HG02943 (cell line): ENCODE results near the gene KRT16.
"Not testable (repeated sequence)": the region's sequence is repeated elsewhere in the genome, so short reads cannot be mapped to it uniquely, and the experiment has no call there.

Source experiments
- ATAC-seq: cut with Tn5 transposase; IDR thresholded peaks from one replicate; pipeline ENCODE4 v1.9.1; 2021; ENCODE audit warnings: mild to moderate bottlenecking, low read depth, moderate library complexity; ENCODE audit not compliant: unreplicated experiment

The KRT16 gene

DNA sequence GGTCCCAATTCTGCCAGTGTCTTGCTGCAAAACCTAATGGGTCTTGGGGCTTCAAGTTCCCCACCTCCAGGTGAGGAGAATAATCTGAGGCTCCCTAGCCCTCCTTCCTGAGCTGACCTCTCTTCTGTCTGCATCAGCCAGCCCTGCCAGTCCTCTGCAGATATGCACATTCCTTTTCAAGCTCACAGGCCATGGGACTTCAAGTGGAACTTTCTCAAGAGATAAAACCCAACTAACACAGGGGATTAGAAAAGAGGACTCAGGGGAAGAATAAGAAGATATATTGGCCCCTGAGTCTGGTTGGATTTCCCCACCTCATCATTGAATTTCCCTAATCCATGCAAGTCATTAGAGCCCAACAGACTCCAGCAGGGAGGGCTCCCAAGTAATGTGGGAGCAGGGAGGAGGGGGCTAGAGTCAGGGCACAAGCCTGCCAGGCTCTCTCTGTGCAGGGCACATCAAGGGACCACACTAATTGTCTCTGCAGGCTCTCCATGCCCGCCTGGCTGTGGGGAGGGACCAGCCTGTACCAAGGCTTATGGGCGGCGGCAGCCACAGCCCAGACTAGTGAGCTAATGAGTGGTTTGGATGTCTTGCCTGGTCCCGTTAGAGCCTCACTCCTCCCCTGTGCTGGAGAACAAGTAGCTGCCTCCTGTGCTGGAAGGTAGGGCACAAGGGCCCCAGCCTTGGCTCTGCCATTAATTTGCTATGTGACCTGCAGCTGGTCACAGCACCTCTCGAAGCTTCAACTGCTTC, 27.1 kb downstream of the KRT16 start:
- ATAC-seq, result no peak

DNA sequence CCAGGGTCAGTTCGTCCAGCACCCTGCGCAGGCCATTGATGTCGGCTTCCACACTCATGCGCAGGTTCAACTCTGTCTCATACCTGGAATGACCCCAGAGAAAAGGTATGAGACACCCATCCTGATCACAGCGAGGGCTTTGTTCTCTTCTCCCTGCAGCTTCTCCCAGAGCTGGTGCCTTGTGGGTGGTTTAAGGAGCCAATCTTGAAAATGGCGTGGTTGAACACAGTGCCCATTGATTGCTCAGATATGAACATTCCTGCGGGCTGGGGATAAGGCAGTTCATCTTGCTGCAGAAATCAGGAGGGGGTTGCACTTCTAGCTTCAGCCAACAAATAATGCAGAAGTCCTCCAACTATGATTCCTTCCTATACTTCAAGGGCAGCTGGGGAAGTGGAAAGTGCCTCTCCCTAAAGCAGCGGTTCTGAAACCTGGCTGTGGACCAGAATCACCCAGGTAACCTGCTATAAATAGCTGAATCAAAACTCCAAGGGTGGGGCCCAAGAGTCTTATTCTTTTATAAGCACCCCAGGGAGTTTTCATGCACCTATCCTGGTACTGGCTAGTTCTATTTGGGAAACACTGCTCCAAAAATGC, 28.1 kb downstream of the KRT16 start:
- not testable (repeated sequence) for ATAC-seq

DNA sequence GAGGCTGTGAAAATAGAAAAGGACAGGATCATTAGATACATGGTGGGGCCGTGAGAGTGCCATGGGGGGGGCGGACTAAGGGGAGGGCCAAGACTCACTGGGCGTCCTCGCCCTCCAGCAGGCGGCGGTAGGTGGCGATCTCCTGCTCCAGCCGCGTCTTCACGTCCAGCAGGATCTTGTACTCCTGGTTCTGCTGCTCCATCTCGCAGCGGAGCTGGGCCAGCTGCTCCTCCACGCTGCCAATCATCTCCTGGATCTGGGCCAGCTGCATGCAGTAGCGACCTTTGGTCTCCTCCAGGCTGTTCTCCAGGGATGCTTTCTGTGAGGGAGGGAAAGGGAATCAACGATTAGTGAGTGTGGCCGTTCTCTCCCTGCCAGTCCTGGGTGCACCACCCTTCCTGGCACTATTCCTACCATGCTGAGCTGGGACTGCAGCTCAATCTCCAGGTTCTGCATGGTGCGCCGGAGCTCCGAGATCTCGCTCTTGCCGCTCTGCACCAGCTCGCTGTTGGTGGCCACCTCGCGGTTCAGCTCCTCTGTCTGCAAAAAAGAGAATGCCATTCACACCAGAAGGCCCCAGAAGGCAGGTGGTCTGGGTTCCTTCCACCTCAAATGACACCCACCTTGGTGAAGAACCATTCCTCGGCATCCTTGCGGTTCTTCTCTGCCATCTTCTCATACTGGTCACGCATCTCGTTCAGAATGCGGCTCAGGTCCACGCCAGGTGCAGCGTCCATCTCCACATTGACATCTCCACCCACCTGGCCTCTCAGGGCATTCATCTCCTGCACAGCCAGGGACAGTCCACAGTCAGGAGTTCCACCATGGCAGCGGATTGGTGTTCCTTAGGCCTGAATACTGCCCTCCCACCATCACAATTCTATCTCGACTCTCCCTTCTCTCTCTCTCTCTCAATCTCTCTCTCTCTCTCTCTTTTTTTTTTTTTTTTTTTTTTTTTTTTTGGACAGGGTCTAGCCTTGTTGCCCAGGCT, 29.1 kb downstream of the KRT16 start:
- no peak for ATAC-seq

DNA sequence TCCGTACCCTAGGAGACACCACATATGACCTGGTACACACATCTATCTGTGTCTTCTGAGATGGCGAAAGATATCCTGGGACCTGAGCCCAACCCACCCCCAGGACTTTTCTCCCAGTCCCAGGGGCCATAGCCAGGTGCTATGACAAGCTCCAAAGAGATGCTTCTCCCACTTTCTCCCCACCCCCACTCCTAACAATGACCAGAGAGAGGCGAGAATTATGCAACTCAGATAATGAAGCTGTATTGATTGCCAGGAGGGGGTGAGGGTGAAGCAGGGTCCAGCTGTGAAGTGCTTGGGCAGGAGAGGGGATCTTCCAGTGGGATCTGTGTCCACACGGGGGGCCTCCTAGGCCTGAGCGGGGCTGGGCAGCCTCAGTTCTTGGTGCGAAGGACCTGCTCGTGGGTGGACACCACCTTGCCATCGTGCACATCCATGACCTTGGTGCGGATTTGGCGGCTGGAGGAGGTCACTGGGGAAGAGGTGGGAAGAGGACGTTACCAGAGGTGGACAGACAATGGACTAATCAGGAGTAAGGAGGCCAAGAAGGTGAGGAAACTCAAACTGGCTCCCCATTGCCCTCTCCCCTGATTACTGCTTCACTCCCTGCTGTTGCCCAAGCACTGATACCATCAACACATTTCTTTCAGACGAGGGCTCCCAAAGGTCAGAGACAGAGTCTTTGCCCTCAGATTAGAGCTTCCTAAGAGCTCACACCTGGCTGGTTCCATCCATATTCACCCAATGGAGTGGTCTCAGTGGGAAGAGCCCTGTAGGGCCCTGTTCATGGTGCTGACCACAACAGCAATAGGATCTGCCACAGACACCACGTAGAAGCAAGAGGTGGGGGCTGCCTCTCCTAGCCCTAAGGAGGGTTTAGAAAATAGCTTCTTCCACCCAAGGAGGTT, 30.3 kb downstream of the KRT16 start:
- not testable (repeated sequence) for ATAC-seq

DNA sequence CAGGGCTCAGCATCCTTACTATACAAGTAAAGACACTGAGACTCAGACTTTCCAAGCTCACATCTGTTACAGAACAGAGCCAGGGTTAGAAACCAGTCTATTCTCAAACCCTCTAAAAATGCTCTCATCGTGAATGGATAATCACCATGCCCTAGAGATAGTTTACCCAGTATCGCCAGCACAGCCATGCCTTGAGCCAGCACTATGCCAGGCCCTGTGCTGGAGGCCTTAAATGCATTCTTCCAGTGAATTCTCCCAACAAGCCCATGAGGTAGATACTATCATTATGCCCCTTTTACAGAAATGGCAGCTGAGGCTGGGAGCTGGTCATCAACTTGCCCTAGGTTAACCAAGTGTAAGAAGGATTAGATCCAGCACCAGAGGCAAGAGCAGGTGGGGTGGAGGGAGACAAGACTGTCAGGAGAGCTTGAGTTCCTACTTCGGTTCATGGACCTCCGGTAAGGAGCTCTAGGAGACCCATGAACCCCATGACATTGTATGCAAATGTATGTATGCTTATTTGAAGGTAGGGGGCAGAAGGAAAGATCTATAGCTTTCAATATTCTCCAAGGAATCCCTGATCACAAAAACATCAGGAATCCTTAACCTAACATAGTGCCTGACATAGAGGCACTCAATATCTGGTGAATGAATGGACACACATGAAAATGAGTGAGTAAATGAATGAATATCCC, 31.1 kb downstream of the KRT16 start:
- no peak for ATAC-seq

DNA sequence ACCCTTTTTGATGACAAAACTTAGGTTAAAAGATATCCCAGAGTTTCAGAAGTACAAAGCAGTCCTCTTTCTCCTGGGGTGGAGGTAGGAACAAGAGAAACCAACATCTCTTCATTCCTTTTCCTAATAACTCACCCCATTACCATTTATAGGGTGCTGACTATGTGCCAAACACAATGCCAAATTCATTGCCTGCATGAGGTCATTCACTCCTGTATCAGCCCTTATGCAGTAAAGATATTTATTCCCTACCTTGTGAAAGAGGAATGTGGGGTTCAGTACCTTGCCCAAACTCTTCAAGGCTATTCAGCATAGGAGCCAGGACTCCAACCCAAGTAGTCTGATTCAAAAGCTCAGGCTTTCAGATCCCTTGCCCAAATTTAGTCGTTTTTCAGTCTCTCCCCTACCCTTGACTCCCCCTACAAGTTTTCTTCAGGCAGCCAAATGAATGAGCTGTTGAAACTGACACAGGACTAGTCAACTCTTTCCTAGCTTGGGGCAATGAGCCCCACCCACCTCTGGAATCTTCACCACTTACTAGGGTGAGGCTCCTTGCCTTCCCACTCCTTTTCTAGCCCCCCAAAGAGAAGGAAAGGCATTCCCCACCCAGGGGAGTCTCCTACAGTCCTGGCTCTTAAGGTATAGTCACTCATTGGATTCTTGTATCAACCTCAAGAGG, 31.7 kb downstream of the KRT16 start:
- ATAC-seq, result no peak

DNA sequence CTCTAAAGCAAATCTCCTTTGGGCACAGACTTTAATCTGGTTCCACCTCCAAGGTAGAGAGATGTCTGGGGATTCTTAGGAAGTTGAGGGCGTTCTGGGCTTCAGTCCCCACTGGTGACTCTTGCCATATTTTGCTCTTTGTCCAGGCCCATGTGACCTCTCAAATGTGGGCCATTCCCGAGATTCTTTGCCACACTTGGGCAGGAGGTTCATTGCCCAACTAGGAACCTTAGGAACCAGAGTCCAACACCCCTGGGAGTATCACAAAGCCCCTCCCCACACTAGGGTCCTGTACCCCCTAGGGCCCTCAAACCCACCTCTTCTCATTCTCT, 32.4 kb downstream of the KRT16 start:
- no peak for ATAC-seq

DNA sequence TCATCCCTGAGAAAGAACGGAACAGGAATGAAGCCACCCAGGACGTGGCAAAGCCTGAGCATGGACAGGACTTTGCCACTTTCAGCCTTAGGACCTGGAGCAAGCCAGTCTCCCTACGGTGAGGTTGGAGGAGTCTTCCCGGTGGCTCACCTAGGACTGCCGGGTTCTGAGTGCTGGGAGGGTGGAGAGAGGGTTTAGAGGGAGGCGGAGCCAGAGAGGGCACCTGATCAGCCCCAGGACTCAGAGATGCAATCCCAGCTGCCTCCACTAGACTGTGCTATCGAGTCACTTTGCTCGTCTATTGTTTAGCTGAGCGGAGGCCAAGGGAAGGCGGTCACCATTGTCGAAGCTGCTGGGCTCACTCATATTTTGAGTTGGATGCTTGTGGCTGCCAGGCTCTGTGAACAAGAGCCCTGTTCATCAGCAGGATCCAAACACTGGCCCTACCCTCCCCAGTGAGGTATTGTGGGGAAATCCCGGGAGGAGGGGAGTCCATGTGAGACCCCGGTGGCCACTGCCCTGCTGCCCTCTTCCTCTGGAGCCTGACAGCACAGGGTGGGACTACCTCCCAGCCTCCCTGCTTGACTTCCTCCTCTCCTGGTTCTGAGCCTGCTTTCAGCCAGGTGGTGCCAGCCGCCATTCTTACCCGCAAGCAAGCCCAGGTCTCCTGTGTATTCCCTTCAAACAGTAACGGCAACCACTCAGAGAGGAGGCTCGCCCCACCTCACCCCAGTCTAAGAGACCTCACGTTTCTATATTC, 32.9 kb downstream of the KRT16 start:
- ATAC-seq, result no peak

DNA sequence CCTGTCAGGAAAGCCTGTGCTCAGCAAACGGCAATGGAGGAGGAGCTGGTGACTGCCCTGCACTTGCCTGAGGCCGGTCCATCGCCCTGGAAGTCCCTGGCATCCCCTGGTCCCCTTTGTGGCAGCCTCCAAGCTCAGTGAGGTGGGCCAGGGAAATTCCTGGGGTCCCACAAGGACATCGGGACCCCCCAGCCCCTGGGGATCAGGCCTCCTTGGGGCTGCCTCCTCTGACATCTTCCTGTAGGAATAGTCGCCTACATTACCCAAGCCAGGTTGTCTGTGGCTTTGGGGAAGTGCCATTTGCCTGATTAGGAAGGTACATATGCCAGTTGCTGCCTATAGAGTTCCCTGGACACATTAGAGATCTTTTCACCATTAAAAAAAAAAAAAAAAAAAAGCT, 33.6 kb downstream of the KRT16 start:
- ATAC-seq, result no peak

DNA sequence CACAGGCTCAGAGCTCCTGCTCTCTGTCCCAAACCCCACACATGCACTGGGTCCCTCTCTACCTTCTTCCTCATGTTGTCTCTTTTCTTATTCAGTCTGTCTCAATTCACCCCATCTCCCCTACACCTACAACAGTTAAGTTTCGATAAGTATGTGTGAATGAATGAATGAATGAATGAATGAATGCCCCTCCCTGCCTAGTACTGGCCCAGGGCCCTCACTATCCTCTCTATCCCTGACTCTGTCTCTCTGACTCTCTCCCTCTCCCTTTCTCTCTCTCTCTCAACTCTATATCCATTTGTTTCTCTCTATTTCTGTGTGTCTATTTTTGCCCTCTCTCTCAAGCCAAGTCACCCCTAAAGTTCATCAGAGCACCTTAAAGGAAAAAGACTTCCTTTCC, 34.0 kb downstream of the KRT16 start:
- ATAC-seq, result no peak

DNA sequence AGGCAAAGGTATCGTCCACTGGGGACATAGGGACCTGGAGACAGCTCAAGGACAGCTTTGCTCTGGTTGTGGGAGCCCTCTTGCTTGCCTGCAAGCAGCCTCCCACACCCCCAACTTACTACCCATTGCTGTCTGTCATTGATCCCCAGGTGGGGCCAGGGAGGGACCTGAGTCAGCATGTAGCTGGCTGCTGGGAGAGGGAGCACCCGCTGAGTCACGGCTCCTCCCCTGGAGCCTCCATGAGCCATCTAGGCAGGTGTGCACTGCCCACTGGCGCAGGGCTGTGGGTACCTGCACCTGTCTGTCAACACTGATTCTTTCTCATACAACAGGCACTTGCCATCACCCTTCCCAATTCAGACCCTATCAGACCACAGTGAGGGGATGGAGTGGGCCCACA, 35.8 kb downstream of the KRT16 start:
- not testable (repeated sequence) for ATAC-seq

DNA sequence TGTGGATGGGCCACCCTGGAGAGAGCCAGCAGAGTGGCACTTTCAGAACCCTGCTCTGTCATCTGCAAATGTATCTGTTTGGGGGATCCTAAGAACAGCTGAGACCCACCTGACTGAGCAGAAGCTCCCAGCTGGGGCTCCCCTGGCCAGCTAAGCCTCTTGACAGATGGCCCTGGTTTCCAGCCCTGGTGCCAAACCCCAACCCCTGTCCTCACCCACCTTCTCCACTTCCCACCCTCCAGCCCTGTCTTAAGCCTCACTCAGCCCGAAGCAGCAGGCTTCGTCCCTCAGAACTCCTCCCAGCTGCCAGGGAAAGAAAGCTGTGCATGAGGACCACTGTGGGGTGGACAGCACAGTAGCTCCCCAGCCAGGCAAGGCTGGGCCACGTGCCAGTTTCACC, 37.2 kb downstream of the KRT16 start:
- no peak for ATAC-seq

DNA sequence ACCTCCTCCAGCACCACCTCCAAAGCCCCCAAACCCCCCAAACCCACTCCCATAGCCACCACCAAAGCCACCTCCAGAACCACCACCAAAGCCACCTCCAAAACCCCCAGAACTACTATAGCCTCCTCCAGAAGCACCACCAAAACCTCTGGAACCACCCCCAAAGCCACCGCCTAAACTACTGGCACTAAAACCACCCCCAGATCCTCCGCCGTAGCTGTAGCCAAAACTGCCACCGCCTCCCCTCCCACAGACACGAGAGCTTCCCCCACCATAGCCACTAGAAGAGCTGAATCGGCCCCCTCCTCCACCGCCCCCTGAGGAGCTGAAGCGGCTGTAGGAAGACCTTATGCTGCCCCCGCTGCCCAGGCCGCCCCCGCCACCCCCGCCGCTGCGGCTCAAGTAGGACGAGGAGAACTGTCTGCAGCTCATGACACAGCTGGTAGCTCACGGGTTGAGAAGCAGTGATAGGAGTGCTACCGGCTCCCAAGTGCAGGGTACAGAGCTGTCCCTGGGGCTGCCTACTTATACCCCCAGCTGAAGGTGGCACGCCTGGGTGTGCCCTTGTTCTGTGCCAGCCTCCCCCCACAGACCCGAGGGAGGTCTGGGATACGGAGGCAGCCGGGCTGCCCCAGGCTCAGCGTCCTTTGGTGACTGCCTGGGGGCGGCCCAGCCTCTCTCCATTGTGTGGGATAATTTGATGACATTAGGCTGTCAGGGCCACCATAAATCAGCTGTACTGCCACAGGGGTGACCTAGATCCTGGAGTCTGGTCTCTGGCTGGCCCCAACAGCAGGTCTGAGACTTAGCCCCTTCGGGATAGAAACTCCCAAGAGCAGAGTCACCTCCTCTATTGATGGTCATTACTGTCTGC, 40.8 kb downstream of the KRT16 start, which contains the start of gene KRT9:
Gene KRT9 (minus strand): TSS at position 499 of the 874 bp plus-strand sequence. CDS start 67 bp downstream, at position 432.
- ATAC-seq, result no peak

DNA sequence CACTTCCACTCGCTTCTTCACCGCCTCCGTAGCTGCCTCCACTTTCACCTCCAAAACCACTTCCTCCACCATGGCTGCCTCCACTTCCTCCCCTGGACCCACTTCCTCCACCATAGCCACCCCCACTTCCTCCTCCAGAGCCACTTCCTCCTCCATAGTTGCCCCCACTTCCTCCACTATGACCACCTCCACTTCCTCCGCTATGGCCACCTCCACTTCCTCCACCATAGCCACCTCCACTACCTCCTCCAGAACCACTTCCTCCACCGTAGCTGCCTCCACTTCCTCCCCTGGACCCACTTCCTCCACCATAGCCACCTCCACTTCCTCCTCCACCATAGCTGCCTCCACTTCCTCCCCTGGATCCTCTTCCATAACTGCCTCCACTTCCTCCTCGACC, 45.2 kb downstream of the KRT16 start:
- no peak for ATAC-seq

DNA sequence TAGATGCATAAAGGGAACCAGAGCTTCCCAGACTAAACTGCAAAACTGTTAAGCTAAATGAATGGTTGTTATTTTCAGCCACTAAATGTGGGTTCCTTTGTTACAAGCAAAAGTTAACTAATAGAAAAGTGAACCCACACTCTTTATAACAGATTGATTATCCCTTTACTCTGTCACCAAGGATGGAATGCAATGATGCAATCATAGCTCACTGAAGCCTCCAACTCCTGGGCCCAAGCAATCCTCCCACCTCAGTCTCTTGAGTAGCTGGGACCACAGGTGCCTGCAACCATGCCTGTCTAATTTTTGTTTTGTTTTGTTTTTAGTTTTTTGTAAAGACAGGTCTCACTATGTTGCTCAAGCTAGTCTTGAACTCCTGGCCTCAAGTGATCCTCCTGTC, 47.2 kb downstream of the KRT16 start:
- ATAC-seq, result no peak

DNA sequence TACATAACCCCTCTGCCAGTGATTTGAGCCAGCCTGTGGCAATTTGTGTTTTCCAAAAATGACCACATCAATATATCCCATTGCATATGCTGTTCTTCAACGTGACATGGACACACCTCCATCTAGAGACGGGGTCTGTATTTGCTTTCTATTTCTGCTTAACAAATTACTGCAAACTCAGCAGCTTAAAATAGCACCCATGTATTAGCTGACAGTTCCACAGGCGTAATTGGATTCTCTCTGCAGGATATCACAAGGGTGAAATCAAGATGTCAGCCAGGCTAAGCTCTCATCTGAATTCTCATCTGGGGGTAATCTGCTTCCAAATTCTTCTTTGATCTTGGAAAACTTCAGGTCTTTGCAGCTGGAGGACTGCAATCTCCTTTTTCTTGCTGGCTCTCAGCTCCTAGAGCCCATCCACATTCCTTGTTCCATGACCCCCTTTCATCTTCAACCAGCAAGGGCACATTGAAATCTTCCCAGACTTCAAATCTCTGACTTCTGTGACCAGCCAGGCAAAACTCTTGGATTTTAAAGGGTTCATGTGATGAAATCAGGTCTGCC, 48.9 kb downstream of the KRT16 start:
- ATAC-seq, result no peak

DNA sequence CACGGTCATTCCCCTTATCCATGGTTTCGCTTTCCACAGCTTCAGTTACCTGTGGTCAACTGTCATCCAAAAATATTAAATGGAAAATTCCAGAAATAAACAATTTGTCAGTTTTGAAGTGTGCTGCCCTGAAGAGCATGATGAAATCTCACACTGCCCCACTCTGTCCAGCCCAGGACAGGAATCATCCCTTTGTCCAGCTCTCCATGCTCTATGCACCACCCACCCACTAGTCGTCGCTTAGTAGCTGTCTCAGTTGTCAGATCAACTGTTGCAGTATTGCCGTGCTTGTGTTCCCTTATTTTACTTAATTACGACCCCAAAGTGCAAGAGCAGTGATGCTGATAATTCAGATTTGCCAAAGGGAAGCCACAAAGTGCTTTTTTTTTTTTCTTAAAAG, 51.0 kb downstream of the KRT16 start:
- ATAC-seq, result no peak
